ENCODE data around the gene OR51I1.

The OR51I1 gene

GRCh38 chr11:5441414-5441813 lies at the start of gene OR51I1:
Gene OR51I1 (minus strand): TSS chr11:5441514. CDS start chr11:5441514, 0 bp downstream.
- DNase-seq (ENCODE audit: low read depth) = no peak

- DNase-seq (ENCODE audit: low read depth) = peak; percentile 22
These were observed 48.5 kb upstream of the OR51I1 start for GRCh38 chr11:5489576-5490357.

- DNase-seq (ENCODE audit: low read depth) = no peak
These were observed 47.6 kb upstream of the OR51I1 start for GRCh38 chr11:5488798-5489399.

- DNase-seq (ENCODE audit: low read depth) = no peak
These were observed 47.1 kb upstream of the OR51I1 start, which contains the start of gene OR52D1 for GRCh38 chr11:5488385-5488784. Gene OR52D1 (plus strand): TSS chr11:5488685. CDS start chr11:5488707, 22 bp downstream.

GRCh38 chr11:5486421-5486820 lies 45.1 kb upstream of the OR51I1 start:
- DNase-seq (ENCODE audit: low read depth) = no peak

- no peak for DNase-seq (ENCODE audit: low read depth)
These were observed 44.7 kb upstream of the OR51I1 start for GRCh38 chr11:5486003-5486402.

GRCh38 chr11:5476186-5476819 lies 35.0 kb upstream of the OR51I1 start:
- peak; percentile 14 for DNase-seq (ENCODE audit: low read depth)

GRCh38 chr11:5473921-5474320 lies 32.6 kb upstream of the OR51I1 start:
- no peak for DNase-seq (ENCODE audit: low read depth)

- no peak for DNase-seq (ENCODE audit: low read depth)
These were observed 26.2 kb upstream of the OR51I1 start for GRCh38 chr11:5467527-5467926.

- DNase-seq (ENCODE audit: low read depth) = no peak
These were observed 19.8 kb upstream of the OR51I1 start for GRCh38 chr11:5460983-5461621.

- DNase-seq (ENCODE audit: low read depth) = no peak
These were observed 8.1 kb upstream of the OR51I1 start for GRCh38 chr11:5449432-5449831.

GRCh38 chr11:5449023-5449422 lies 7.7 kb upstream of the OR51I1 start, which contains the start of gene OR51I2:
Gene OR51I2 (plus strand): TSS chr11:5449323. CDS start chr11:5453489, 4,166 bp downstream.
- no peak for DNase-seq (ENCODE audit: low read depth)

- DNase-seq (ENCODE audit: low read depth) = no peak
These were observed 2.6 kb upstream of the OR51I1 start for GRCh38 chr11:5443835-5444393.

- DNase-seq (ENCODE audit: low read depth) = peak; percentile 8
These were observed 18.2 kb downstream of the OR51I1 start for GRCh38 chr11:5423131-5423530.

GRCh38 chr11:5421811-5422210 lies 19.5 kb downstream of the OR51I1 start, which contains the start of gene OR51Q1:
Gene OR51Q1 (plus strand): TSS chr11:5422111. CDS start chr11:5422201, 90 bp downstream.
- DNase-seq (ENCODE audit: low read depth) = no peak

GRCh38 chr11:5420993-5421392 lies 20.3 kb downstream of the OR51I1 start:
- DNase-seq (ENCODE audit: low read depth) = no peak

GRCh38 chr11:5405173-5405572 lies 36.1 kb downstream of the OR51I1 start:
- no peak for DNase-seq (ENCODE audit: low read depth)

- DNase-seq (ENCODE audit: low read depth) = no peak
These were observed 42.4 kb downstream of the OR51I1 start for GRCh38 chr11:5398936-5399335.

GRCh38 chr11:5394091-5394490 lies 47.2 kb downstream of the OR51I1 start:
- no peak for DNase-seq (ENCODE audit: low read depth)
